Measurements from ENCODE around the gene PRC1.

PRC1 gene

DNA sequence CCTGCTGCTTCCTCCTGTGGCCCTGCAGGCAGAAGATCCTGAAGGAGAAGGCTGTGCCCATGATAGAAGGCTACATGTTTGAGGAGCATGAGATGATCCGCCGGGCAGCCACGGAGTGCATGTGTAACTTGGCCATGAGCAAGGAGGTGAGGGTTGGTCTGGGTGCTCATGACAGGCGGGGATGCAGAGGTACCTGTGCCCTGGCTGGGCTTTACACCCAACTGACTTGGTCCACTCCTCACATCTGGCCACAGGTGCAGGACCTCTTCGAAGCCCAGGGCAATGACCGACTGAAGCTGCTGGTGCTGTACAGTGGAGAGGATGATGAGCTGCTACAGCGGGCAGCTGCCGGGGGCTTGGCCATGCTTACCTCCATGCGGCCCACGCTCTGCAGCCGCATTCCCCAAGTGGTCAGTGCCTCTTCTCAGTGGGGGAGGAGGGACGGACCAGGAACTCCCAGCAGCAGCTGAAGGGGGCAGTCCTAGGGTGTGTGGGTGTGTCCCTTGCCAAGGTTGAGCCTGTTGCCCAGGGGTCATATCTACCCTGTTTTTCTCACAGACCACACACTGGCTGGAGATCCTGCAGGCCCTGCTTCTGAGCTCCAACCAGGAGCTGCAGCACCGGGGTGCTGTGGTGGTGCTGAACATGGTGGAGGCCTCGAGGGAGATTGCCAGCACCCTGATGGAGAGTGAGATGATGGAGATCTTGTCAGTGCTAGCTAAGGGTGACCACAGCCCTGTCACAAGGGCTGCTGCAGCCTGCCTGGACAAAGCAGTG lies 41.2 kb downstream of the PRC1 start:
- DNase-seq (ENCODE audit: low read depth), result no peak
- no peak overlapping the region for H3K4me3 ChIP-seq (ENCODE audit: control insufficient read depth, low read depth, low read length)
- TF ChIP-seq, protein P1, sequence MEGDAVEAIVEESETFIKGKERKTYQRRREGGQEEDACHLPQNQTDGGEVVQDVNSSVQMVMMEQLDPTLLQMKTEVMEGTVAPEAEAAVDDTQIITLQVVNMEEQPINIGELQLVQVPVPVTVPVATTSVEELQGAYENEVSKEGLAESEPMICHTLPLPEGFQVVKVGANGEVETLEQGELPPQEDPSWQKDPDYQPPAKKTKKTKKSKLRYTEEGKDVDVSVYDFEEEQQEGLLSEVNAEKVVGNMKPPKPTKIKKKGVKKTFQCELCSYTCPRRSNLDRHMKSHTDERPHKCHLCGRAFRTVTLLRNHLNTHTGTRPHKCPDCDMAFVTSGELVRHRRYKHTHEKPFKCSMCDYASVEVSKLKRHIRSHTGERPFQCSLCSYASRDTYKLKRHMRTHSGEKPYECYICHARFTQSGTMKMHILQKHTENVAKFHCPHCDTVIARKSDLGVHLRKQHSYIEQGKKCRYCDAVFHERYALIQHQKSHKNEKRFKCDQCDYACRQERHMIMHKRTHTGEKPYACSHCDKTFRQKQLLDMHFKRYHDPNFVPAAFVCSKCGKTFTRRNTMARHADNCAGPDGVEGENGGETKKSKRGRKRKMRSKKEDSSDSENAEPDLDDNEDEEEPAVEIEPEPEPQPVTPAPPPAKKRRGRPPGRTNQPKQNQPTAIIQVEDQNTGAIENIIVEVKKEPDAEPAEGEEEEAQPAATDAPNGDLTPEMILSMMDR (conservative IDR thresholded peaks at IDR 0.05; ENCODE audit: control insufficient read depth, insufficient read depth, low read depth, low read length), result no peak

DNA sequence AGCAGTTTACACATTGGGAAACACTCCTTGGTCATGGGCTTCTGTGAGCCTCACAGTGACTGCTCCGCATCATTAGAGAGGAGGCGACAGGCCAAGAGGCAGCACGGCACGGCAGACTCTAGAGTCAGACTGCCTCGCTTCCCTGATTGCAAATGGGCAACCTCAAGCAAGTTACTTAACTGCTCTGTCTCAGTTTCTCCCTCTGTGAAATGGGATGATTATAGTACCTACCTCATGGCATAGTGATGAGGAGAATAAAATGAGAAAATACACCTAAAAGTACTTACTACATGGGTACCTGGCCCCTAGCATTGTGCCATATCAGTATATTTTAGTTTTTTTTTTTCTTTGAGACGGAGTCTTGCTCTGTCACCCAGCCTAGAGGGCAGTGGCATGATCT lies 43.7 kb downstream of the PRC1 start:
- H3K4me3 ChIP-seq (ENCODE audit: control insufficient read depth, low read depth, low read length), result no peak overlapping the region
- TF ChIP-seq, protein P1 (conservative IDR thresholded peaks at IDR 0.05; ENCODE audit: control insufficient read depth, insufficient read depth, low read depth, low read length), result no peak
- no peak for DNase-seq (ENCODE audit: low read depth)

DNA sequence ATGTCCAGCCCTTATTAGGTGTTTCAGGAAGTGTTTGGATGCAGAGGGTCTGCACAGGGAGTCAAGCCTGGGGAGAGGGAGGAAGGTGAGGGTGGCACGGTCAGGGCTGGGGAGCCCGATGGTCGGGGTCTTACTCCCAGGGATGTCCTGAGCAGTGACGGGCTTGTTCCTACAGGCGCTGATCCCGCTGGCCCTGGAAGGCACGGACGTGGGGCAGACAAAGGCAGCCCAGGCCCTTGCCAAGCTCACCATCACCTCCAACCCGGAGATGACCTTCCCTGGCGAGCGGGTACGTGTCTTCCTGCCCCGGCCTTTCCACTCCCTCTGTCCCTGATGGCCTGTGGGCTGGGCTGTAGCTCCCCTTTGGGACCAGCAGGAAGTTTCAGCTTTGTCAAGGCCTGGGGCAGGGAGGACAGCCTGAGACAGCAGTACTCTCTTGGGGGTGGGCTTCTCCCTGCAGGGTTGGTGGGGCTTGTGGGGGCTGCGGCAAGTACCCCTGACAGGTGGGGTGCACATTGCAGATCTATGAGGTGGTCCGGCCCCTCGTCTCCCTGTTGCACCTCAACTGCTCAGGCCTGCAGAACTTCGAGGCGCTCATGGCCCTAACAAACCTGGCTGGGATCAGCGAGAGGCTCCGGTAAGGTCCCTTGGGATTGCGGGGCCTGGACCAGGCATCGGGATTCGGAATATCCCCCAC lies 44.2 kb downstream of the PRC1 start:
- no peak overlapping the region for H3K4me3 ChIP-seq (ENCODE audit: control insufficient read depth, low read depth, low read length)
- TF ChIP-seq, protein P1 (conservative IDR thresholded peaks at IDR 0.05; ENCODE audit: control insufficient read depth, insufficient read depth, low read depth, low read length), result no peak
- no peak for DNase-seq (ENCODE audit: low read depth)

DNA sequence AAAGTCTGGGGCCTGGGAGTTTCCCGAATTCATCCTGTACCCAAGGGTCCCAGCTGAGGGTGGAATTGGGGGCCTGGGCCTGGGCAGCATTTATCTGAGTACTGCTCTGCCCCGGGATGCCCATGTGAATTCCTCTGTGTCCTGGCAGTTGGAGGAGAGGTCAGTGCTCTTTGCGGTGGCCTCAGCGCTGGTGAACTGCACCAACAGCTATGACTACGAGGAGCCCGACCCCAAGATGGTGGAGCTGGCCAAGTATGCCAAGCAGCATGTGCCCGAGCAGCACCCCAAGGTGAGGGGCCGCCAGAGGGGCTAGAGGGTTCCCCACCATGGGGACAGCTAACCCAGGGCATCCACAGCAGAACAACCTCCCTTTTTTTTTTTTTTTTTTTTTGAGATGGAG lies 45.8 kb downstream of the PRC1 start:
- H3K4me3 ChIP-seq (ENCODE audit: control insufficient read depth, low read depth, low read length), result no peak overlapping the region
- TF ChIP-seq, protein P1 (conservative IDR thresholded peaks at IDR 0.05; ENCODE audit: control insufficient read depth, insufficient read depth, low read depth, low read length), result no peak
- no peak for DNase-seq (ENCODE audit: low read depth)

DNA sequence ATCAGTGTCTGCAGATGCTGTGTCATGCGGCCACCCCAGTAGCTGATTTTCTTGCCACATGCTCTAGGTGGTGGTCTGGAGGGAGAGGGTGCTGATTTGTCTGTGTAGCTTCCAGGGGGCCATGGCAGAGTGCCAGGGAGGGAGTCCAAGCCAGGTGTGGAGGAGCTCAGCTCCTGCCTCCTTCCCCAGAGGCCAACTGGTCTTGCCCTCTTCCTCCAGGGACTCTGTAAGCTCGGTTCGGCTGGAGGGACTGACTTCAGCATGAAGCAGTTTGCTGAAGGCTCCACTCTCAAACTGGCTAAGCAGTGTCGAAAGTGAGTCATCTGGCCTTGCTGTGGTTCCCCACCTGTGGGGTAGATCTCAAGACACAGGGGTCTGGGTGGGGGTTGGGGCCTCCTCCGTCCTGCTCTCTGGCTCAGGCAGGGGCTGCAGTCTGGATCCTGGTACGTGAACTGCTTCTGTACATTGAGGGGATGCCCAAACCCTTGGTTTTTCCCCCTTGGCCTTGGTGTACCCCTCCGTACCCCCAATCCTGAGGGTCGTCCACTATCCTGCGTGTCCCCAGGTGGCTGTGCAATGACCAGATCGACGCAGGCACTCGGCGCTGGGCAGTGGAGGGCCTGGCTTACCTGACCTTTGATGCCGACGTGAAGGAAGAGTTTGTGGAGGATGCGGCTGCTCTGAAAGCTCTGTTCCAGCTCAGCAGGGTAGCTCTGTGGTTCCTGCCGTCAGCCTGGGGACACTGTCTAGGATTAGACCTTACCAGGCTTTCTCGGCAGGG lies 46.6 kb downstream of the PRC1 start:
- no peak overlapping the region for H3K4me3 ChIP-seq (ENCODE audit: control insufficient read depth, low read depth, low read length)
- no peak for DNase-seq (ENCODE audit: low read depth)
- TF ChIP-seq, protein P1 (conservative IDR thresholded peaks at IDR 0.05; ENCODE audit: control insufficient read depth, insufficient read depth, low read depth, low read length), result no peak

DNA sequence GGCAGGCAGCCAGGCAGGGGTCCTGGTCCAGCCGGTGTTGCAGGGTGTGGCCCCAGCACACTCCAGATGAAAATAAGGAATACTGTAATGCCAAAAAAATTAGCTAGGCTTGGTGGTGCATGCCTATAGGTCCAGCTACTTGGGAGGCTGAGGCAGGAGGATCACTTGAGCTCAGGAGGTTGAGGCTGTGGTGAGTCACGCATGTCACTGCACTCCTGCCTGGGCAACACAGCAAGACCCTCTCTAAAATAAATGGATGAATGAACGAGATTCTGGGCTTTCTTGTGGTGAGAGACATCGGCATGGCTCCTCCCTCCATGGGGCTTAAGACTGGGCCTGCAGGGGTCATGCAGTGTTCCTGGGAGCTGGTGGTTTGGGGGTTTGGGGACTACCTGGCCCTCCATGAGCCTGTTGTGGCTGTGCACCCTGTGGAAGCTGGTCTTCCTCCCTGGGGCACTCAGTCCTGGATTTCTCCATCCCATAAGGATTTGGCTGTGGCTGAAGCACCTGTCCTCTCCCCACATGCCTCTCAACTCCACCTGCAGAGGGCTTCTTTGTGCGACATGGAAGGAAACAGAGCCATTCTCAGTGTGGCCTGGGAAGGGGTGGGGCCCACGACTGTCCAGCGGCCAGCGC lies 47.3 kb downstream of the PRC1 start:
- no peak overlapping the region for H3K4me3 ChIP-seq (ENCODE audit: control insufficient read depth, low read depth, low read length)
- no peak for DNase-seq (ENCODE audit: low read depth)
- TF ChIP-seq, protein P1 (conservative IDR thresholded peaks at IDR 0.05; ENCODE audit: control insufficient read depth, insufficient read depth, low read depth, low read length), result no peak
